Uterus (tissue), 2 donors: ENCODE data around the gene MRGPRE.

ENCODE experiments used
- CTCF ChIP-seq, 4 experiments: fragments of 200-600 bp in 2 of 4; fragments of 450-650 bp in 2 of 4; sonication (generic) in 2 of 4; IDR thresholded peaks; one replicate each; pipeline ENCODE4 v1.5.1; 2016 to 2019; ENCODE audit warnings: antibody characterized with exemption in 4 of 4, mild to moderate bottlenecking in 2 of 4, moderate library complexity in 1 of 4
- POLR2A ChIP-seq, 2 donors: fragments of 450-650 bp; IDR thresholded peaks; one replicate each; pipeline ENCODE4 v1.6.1; 2016; ENCODE audit warnings: antibody characterized with exemption in 2 of 2, mild to moderate bottlenecking in 1 of 2, moderate library complexity in 1 of 2

DNA sequence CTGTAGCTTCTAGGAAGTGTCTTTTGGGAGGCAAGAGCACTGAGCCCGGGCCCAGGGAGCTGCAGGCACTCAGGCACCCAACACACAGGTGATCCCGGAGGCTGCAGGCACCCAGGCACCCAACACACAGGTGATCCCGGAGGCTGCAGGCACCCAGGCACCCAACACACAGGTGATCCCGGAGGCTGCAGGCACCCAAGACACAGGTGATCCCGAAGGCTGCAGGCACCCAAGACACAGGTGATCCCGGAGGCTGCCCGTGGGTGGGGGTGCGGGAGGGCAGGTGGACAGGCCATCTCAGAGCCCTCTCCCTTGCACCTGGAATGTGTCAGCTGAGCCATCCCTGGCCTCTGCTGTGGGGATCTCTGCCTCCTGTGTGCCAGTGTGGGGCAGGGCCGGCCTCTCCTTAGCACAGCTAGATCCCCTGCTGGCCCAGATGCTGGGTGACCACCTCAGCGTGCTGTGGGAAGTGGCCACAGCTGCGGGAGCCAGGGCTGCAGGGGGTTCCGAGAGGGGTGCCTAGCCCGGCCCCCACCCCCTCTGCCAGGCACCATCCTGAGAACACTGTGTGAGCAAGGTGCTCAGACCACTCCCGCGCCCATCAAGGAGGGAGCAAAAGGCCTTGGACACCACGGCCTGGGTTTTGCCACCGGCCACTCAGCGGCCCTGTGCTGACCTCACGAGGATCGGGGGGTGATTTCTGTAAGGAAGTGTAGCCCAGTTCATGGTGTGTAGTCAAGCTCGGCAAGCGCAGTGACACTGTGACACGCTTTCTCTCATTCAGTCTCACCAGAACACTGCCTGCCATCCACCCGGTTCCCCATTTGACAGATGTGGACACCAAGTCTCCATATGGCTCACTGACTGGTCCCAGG is 27.8 kb downstream of the MRGPRE start:
- TF ChIP-seq CTCF (IDR thresholded peaks at IDR 0.05): no peak
- TF ChIP-seq POLR2A (IDR thresholded peaks at IDR 0.05): no peak
